Endothelial cell of umbilical vein (primary cell): ENCODE data around the gene SIVA1. TPM values are rescaled to one million over a fixed set of nuclear protein-coding genes. Genes with fewer than 3 reads are reported as not detected.

Source experiments
- BruUV-seq: library from RNA; stranded (reverse); fragments of 400-500 nt; replicated peaks from 2 replicates; lab custom pipeline; 2021; lab: Mats Ljungman, UMichigan
- CTCF ChIA-PET: fragments of 300-600, 350-600 bp; sonication (Branson Sonifier 250); formaldehyde crosslinking; loops from one replicate; lab custom pipeline; 2021; ENCODE audit warnings: antibody characterized with exemption, inconsistent platforms; lab: Charles Lee
- POLR2A ChIA-PET: fragments of 300-600, 350-600 bp; sonication (Branson Sonifier 250); formaldehyde crosslinking; loops from one replicate; lab custom pipeline; 2021; ENCODE audit warnings: antibody characterized with exemption, inconsistent platforms; lab: Charles Lee
- DNase-seq: peaks from one replicate; pipeline ENCODE4 v3.0.0-alpha.2; 2011; ENCODE audit warnings: low read depth, low spot score
- FAIRE-seq: peaks from 2 replicates; lab custom pipeline; 2011; peaks lifted over from hg19 to GRCh38; lab: Jason Lieb, UNC
- H2AFZ ChIP-seq: 2 replicates; pipeline ENCODE4 v1.6.0; 2012; ENCODE audit warnings: low read depth, low read length, control low read depth, inconsistent platforms
- H3K27ac ChIP-seq: 2 replicates; pipeline ENCODE4 v1.5.1; 2011; ENCODE audit warnings: low read depth, mild to moderate bottlenecking, control low read depth, low read length, moderate library complexity; ENCODE audit not compliant: insufficient read depth
- H3K27me3 ChIP-seq, 2 experiments: 2 replicates each; pipeline versions ENCODE4 v1.6.0 to v1.6.1; 2011; ENCODE audit warnings: low read length in 2 of 2, mixed read lengths in 1 of 2; ENCODE audit not compliant: control insufficient read depth in 2 of 2, insufficient read depth in 2 of 2
- H3K36me3 ChIP-seq, 2 experiments: 2 replicates in 1 of 2; 3 replicates in 1 of 2; pipeline ENCODE4 v1.5.1; 2011; ENCODE audit warnings: low read length in 2 of 2, mild to moderate bottlenecking in 1 of 2, moderate library complexity in 1 of 2; ENCODE audit not compliant: control insufficient read depth in 2 of 2, insufficient read depth in 2 of 2; ENCODE audit errors: extremely low read depth in 1 of 2
- H3K4me1 ChIP-seq: 3 replicates; pipeline ENCODE4 v1.5.1; 2011; ENCODE audit warnings: mild to moderate bottlenecking, low read length; ENCODE audit not compliant: control insufficient read depth, insufficient read depth; ENCODE audit errors: extremely low read depth
- H3K4me2 ChIP-seq: 2 replicates; pipeline ENCODE4 v1.6.1; 2011; ENCODE audit warnings: low read length, control low read depth, mixed read lengths; ENCODE audit not compliant: insufficient read depth
- H3K4me3 ChIP-seq, 3 experiments: fragments of 200-600 bp in 1 of 3; sonication (generic), shearing (Covaris generic) in 1 of 3; replicated peaks in 1 of 3; 2 replicates each; pipeline ENCODE4 v1.5.1; 2011 to 2016; ENCODE audit warnings: control low read depth in 3 of 3, low read length in 3 of 3, mild to moderate bottlenecking in 2 of 3, inconsistent platforms in 1 of 3, low read depth in 1 of 3, moderate library complexity in 1 of 3; ENCODE audit not compliant: insufficient read depth in 1 of 3
- H3K79me2 ChIP-seq: 2 replicates; pipeline ENCODE4 v1.6.0; 2012; ENCODE audit warnings: low read length, inconsistent platforms; ENCODE audit not compliant: control insufficient read depth, insufficient read depth
- H3K9ac ChIP-seq: replicated peaks from 2 replicates; pipeline ENCODE3; 2011; ENCODE audit warnings: low read length, control low read depth; ENCODE audit not compliant: insufficient read depth; ENCODE audit errors: extremely low read depth
- H3K9me1 ChIP-seq: replicated peaks from 3 replicates; pipeline ENCODE4 v1.6.0; 2011; ENCODE audit warnings: mild to moderate bottlenecking, low read length; ENCODE audit not compliant: control insufficient read depth, insufficient read depth; ENCODE audit errors: extremely low read depth
- H3K9me3 ChIP-seq: replicated peaks from 2 replicates; pipeline ENCODE4 v1.5.1; 2012; ENCODE audit warnings: low read length, inconsistent platforms; ENCODE audit not compliant: control insufficient read depth, insufficient read depth
- H4K20me1 ChIP-seq: replicated peaks from 2 replicates; pipeline ENCODE3; 2011; ENCODE audit warnings: mild to moderate bottlenecking, low read length; ENCODE audit not compliant: control insufficient read depth, insufficient read depth; ENCODE audit errors: extremely low read depth
- CTCF ChIP-seq, 2 donors: IDR thresholded peaks; 1 replicate in 1 of 2; 2 replicates in 1 of 2; pipeline ENCODE4 v1.5.1; 2011; ENCODE audit warnings: low read length in 2 of 2, mild to moderate bottlenecking in 2 of 2, moderate library complexity in 2 of 2, control low read depth in 1 of 2, inconsistent platforms in 1 of 2, low read depth in 1 of 2; ENCODE audit not compliant: insufficient read depth in 1 of 2; ENCODE audit errors: extremely low read depth in 1 of 2
- EZH2 ChIP-seq: IDR thresholded peaks from 2 replicates; pipeline ENCODE4 v1.6.1; 2012; ENCODE audit warnings: borderline replicate concordance, low read depth, mild to moderate bottlenecking, moderate library complexity, low read length, inconsistent platforms; ENCODE audit not compliant: severe bottlenecking
- FOS ChIP-seq: IDR thresholded peaks from 2 replicates; pipeline ENCODE4 v1.6.1; 2011; ENCODE audit warnings: mild to moderate bottlenecking, low read length, moderate library complexity, borderline replicate concordance; ENCODE audit not compliant: insufficient read depth
- GATA2 ChIP-seq: IDR thresholded peaks from 2 replicates; pipeline ENCODE4 v1.7.0; 2011; ENCODE audit warnings: low read depth, mild to moderate bottlenecking, moderate library complexity, mixed read lengths, low read length; ENCODE audit not compliant: insufficient read length, insufficient read depth
- JUN ChIP-seq: IDR thresholded peaks from 2 replicates; pipeline ENCODE4 v1.6.1; 2011; ENCODE audit warnings: borderline replicate concordance, low read depth; ENCODE audit not compliant: insufficient read length, insufficient read depth
- MAX ChIP-seq: IDR thresholded peaks from 2 replicates; pipeline ENCODE4 v1.6.1; 2011; ENCODE audit not compliant: insufficient read depth, insufficient read length
- MYC ChIP-seq: IDR thresholded peaks from one replicate; pipeline ENCODE4 v1.6.1; 2011; ENCODE audit warnings: mild to moderate bottlenecking, low read depth, low read length
- POLR2A ChIP-seq: IDR thresholded peaks from 2 replicates; pipeline ENCODE4 v1.6.1; 2012; ENCODE audit warnings: low read depth, mild to moderate bottlenecking, control low read depth, low read length
- POLR2AphosphoS5 ChIP-seq: IDR thresholded peaks from 2 replicates; pipeline ENCODE4 v1.6.1; 2012; ENCODE audit warnings: low read depth, mild to moderate bottlenecking, control low read depth, low read length, moderate library complexity; ENCODE audit not compliant: insufficient read depth
- dilution Hi-C: fragments of 300-500 bp; cut with MboI; formaldehyde crosslinking; loops from one replicate; pipeline ENCODE4 v1.15.0; 2019; ENCODE audit warnings: low sequenced_read_pairs; ENCODE audit not compliant: extremely low pct_ligation_motif_present
- intact Hi-C: fragments of 100-400 bp; cut with micrococcal nuclease; formaldehyde crosslinking; loops from one replicate; pipeline ENCODE4 v1.10.0; 2022
- polyA plus RNA-seq, 4 experiments: library from polyadenylated mRNA; depleted of rRNA in 3 of 4; stranded (reverse) in 3 of 4; unstranded in 1 of 4; fragments of >200 nt; gene quantifications; 2 replicates each; pipeline versions ENCODE4 v1.2.1 to v1.2.3, GENCODE V29; 2011 to 2012; ENCODE audit warnings: missing spikeins in 1 of 4
- total RNA-seq: library from RNA; stranded (reverse); gene quantifications from 2 replicates; pipeline ENCODE4 v1.2.3, GENCODE V29; 2021

Gene SIVA1
- total and polyA plus RNA-seq, 2 donors (not counting 3 experiments of a cell fraction or from before 2014, with no cell fraction given), result 101 to 299 TPM

GRCh38 chr14:104803912-104804410 is 51.0 kb downstream of the SIVA1 start:
- no peak overlapping the region for H3K27ac ChIP-seq
- no peaks in the 10 kb centered on the region for H4K20me1 ChIP-seq
- FAIRE-seq (no peak), DNase-seq (no peak)
- H3K9me1 ChIP-seq, result no peaks in the 10 kb centered on the region
- ChIA-PET POLR2A (no interaction called here), CTCF (no interaction called here)
- dilution Hi-C loops, result no loop called here
- no peaks in the 10 kb centered on the region for H3K36me3 ChIP-seq
- H3K9me3 ChIP-seq, result no peaks in the 10 kb centered on the region
- no peaks in the 10 kb centered on the region for H3K79me2 ChIP-seq
- intact Hi-C loops, result no loop called here
- BruUV-seq, result no TSS peak
- H3K9ac ChIP-seq, result no peak overlapping the region
- H3K4me3 ChIP-seq, result no peak overlapping the region
- TF ChIP-seq MAX, result no peak
- no peak for TF ChIP-seq MYC
- no peak for TF ChIP-seq POLR2A
- no peak for TF ChIP-seq FOS
- no peak for TF ChIP-seq GATA2
- TF ChIP-seq JUN, result no peak
- TF ChIP-seq POLR2AphosphoS5, result no peak
- no peak for TF ChIP-seq EZH2
- no peak for TF ChIP-seq CTCF (IDR thresholded peaks at IDR 0.05; ENCODE audit: extremely low read depth in 1 of 2, insufficient read depth in 1 of 2, low read depth in 1 of 2, low read length in 2 of 2)
- H3K4me1 ChIP-seq, result peaks cover 5% of the 10 kb centered on the region
- no peak overlapping the region for H3K4me2 ChIP-seq
- H2AFZ ChIP-seq, result no peak overlapping the region
- H3K27me3 ChIP-seq, result no peaks in the 10 kb centered on the region
